CD4-positive, alpha-beta T cell treated with Interleukin-21 for 1 hour (primary cell): ENCODE data around the gene PPP2R1B.

Source experiments
- DNase-seq: peaks from one replicate; pipeline ENCODE4 v3.0.0-alpha.2; 2020

Gene PPP2R1B

DNA sequence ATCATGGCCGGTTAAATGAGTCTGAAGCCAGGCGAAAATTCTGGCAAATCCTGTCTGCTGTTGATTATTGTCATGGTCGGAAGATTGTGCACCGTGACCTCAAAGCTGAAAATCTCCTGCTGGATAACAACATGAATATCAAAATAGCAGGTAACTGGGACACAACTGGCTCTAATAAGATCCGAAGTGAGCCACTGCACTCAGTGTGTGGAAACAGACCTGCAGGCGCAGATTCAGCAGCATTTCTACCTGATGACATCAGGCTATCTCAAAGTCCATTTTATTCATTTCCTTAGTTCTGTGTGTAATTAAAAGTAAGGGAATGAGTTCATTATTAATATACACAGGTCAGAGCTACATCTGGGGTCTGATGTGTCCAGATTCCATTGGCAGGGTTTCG, 78.2 kb downstream of the PPP2R1B start:
- no peak for DNase-seq

DNA sequence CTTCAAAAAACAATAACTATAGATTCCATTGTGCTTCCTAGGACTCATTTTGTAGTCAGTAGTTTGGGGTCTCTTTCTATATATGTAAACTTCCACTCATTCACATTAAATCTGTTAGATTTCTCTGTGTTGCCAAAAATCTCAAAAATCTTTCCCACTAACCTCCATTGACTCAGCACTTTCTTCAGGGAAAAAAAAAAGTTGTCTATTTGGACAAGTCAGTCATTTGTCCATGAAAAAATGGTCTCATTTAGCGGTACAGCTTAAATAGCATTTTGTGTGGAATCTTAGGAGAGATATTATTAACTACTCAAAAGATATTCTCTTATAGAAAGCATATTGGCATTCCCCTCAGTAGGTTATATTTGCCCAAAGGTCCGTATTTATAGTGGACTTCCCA, 81.9 kb downstream of the PPP2R1B start:
- DNase-seq, result no peak

DNA sequence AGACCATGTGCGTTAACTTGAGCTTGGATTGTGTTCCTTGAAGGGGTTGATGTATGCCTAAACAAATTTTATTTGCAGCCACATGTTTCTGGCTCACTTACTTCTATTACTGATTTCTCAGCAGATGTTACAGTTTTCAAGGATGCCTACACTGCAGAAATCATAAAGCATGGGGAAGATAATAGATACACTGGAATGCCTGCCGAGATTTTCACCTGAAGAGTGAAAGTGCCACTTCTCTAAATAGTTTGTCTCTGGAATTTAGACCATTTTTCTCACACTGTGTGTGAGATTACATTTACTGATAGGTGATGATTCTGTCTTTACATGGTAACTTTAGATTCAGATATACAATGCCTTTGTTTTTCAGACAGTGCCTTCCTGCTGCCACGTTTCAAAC, 82.4 kb downstream of the PPP2R1B start:
- DNase-seq, result no peak

DNA sequence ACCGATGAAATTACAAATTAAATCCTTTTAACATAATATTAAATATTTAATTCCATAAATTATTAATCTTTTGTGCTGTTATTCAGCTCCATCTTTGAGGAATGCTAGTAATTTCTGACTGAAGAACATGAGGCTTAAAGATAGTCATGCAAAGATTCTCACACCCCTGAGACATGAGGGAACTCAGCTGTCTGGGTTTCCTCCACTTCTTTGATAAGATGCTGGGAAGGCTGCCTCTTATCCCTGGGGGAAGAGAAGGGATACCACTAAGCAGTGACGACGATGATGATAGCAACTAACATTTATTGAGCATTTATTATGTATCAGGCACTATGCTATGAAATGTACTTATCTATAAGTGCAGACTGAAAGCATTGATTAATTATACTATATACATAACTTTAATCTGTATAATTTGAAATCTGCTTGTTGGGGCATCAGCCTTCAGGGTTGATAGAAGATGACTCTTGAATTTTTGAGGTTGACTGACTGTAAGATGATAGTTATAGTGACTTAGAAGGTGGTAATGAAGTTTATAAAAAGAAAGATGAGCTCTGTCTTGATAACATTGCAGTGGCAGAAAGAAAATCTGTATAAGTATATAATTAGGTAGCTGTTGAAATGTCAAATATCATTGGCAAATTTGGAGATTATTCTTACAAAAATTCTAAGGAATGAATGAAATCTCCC, 85.6 kb downstream of the PPP2R1B start:
- DNase-seq, result no peak
